ENCODE measurements around the gene PTCD3.

DNA sequence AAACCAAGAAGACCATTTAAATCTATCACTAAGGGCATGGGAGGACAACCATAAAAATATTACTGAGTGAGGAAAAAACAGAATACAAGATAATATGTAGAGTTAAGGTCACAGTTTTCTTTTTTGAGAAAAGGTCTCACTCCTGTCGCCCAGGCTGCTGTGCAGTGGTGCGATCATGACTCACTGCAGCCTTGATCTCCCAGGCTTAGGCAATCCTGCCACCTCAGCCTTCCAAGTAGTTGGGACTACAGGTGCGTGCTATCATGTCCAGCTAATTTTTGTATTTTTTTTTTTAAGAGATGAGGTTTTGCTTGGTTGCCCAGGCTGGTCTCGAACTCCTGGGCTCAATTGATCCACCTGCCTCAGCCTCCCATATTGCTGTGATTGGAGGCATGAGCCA lies 24.3 kb upstream of the PTCD3 start:
- TF ChIP-seq CTCF (conservative IDR thresholded peaks at IDR 0.05; ENCODE audit: low read depth, low read length) (no peak), EZH2 (IDR thresholded peaks at IDR 0.05; ENCODE audit: low read length, unreplicated experiment) (no peak)
